Stomach (tissue), 4 donors: ENCODE data around the gene STK26.

ENCODE experiments used
- EP300 ChIP-seq: sonication (generic); formaldehyde crosslinking; IDR thresholded peaks from one replicate; pipeline ENCODE4 v1.6.1; 2017; ENCODE audit warnings: antibody characterized with exemption
- POLR2A ChIP-seq, 4 donors: fragments of 450-650 bp; IDR thresholded peaks; one replicate each; pipeline ENCODE4 v1.6.1; 2016; ENCODE audit warnings: antibody characterized with exemption in 4 of 4, control low read depth in 2 of 4, mild to moderate bottlenecking in 1 of 4, moderate library complexity in 1 of 4
- POLR2AphosphoS5 ChIP-seq, 3 donors: sonication (generic); formaldehyde crosslinking; IDR thresholded peaks; one replicate each; pipeline ENCODE4 v1.6.1; 2016; ENCODE audit warnings: antibody characterized with exemption in 3 of 3
- TF ChIP-seq, protein P1 (sequence below), 7 experiments: fragments of 450-650 bp in 4 of 7; fragments of 200-600 bp in 3 of 7; sonication (generic) in 3 of 7; IDR thresholded peaks; one replicate each; pipeline ENCODE4 v1.5.1; 2016 to 2019; ENCODE audit warnings: antibody characterized with exemption in 7 of 7, control low read depth in 2 of 7, mild to moderate bottlenecking in 1 of 7

DNA sequence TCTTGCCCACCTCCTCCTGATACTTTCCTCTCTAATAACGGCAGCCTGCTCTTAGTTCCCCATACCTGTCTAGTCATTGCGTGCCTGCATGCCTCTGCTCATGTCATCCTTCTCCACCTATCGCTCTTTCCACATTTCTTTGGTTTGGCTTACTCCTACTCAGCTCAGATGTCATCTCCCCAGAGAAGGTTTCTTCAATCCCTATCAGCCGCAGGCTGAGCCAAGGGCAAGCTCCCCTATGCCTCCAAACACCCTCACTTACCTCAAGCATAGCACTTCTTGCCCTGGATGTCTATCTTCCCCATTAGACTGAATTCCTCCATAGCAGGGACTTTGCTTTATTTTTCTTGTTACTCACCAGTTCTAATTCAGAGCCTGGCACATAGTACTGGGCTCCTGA is 78.1 kb downstream of the STK26 start:
- TF ChIP-seq EP300 (no peak), POLR2AphosphoS5 (IDR thresholded peaks at IDR 0.05) (no peak), POLR2A (IDR thresholded peaks at IDR 0.05) (no peak)
- TF ChIP-seq, protein P1, sequence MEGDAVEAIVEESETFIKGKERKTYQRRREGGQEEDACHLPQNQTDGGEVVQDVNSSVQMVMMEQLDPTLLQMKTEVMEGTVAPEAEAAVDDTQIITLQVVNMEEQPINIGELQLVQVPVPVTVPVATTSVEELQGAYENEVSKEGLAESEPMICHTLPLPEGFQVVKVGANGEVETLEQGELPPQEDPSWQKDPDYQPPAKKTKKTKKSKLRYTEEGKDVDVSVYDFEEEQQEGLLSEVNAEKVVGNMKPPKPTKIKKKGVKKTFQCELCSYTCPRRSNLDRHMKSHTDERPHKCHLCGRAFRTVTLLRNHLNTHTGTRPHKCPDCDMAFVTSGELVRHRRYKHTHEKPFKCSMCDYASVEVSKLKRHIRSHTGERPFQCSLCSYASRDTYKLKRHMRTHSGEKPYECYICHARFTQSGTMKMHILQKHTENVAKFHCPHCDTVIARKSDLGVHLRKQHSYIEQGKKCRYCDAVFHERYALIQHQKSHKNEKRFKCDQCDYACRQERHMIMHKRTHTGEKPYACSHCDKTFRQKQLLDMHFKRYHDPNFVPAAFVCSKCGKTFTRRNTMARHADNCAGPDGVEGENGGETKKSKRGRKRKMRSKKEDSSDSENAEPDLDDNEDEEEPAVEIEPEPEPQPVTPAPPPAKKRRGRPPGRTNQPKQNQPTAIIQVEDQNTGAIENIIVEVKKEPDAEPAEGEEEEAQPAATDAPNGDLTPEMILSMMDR (IDR thresholded peaks at IDR 0.05), result no peak
